ENCODE data around the gene TSPAN7.

Gene TSPAN7

DNA sequence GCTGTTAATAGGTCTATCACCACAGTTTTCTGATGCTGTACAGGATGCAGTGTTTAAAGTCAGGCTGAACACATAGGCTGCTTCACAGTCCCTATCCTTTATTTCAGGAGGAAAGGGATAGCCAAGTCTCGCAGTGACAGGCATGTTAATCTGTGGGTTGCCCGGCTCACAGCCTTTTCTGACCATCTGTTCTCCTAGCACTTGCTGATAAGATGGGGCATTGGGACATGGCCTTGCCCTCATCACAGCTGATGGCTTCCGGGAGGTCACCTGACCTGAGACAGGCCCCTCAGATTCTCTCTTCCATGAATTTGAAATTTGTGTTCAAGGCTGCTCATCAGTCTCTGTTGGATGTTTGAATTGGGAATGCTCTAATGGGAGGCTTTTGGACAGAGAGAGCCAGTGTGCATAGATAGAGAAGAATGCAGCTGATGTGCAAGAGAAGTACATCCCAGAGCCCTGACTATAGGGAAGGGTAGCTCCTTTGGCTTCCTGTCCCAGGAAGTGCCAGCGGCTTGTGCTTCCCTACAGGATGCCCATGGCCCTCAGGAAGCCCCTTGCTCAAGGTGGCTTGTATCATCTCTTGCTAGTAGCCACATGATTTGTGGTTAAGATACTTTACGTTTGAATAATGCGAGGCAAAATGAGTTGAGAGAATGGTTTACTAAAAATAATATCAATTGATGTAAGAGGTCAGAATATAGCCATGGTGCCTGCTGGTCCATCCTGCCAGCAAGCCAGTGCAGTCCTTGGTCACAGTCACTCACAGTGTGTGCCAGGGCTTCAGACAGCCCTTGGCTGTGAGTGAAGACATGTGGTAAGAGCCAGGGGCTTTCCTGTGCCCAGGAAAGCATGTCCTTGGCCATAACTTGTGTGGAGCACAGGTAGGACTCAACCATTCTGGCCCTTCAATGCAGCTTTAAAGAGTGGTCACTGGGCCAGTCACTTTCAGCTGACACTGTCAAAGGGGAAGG lies 88.6 kb downstream of the TSPAN7 start:
- DNase-seq, result no peak

DNA sequence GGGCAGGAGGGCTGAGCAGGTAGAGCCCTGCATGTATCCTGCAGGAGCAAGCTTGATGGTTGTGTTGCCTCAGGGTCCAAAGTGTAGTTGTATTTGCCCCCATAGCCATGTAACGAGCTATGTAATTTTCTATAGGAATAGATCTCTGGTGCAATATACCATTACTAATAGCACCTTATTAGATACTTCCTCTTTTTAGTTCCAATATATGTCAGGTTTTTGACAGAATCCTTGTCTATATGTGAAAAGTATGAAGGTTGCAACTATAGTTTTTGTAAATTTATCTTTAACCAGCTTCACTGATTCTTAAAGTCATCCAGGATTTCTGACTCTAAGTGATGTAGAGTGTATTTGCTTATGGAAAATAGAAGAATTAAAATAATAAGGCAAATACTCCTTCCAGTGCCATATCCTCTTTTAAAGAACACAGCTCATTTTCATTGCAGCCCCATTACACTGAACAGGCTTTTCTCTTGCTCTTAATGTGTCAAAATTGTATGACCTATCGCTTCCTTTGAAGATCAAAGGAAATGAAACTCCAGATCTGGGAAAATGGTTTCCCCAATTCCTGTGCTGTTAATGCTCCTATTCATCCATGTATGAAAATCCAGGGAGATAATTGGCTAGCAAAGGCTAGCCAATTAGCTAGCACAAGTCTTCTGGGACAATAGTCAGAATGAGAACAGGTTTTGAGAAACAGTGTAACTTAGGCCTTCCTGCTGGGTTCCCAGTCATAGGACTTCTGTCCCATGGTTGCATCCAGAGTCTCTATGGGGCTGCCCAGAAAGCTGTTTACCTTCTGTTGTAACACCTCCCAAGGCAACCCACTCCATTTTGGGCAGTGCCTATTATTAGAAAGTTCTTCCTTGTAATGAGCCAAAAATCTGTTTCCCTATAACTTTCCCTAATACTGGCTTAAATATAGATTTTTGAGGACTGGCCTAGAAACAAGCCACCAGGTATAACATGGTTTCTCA lies 90.6 kb downstream of the TSPAN7 start:
- no peak for DNase-seq

DNA sequence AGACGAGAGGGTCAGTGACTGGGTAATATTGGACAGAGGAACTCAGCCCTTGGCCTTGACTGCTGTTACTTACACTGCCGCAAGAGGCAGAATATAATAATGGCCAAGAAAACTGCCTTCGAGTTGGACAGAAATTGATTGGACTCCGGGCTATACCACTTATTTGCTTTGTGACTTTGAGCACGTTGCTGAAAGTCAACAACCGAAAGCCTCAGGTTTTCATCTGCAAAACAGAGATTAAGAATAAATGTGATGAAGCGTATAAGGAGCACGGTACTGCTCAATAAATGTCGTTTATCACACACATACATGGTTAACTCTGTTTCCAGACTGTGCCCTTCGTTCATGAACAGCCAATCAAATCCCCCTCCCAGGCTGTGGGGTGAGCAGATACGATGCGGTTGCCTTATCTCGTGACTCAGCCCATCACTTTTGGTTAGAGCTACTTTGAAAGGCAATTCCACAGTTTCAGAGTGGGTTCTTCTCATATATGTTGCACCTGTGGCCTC lies 91.6 kb downstream of the TSPAN7 start:
- DNase-seq, result no peak

DNA sequence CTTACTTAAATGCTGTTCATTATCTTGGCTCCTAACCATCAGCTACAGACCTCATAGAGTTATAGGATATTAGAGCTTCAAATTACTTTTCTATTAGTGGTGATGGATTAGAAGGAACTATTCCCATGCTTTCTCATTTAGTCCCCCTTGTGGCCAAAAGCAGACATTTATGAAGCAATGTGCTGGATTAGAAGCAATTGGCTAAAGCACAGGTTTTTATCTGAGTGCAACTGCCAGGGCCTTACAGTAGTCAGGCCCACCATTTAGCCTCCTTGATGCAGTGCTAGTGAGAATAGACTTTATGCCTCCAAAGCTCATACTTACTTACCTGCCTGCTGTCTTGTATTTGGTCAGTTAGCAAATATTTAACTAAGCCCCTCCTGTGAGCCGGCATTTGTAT lies 93.0 kb downstream of the TSPAN7 start:
- DNase-seq, result peak; percentile 4

DNA sequence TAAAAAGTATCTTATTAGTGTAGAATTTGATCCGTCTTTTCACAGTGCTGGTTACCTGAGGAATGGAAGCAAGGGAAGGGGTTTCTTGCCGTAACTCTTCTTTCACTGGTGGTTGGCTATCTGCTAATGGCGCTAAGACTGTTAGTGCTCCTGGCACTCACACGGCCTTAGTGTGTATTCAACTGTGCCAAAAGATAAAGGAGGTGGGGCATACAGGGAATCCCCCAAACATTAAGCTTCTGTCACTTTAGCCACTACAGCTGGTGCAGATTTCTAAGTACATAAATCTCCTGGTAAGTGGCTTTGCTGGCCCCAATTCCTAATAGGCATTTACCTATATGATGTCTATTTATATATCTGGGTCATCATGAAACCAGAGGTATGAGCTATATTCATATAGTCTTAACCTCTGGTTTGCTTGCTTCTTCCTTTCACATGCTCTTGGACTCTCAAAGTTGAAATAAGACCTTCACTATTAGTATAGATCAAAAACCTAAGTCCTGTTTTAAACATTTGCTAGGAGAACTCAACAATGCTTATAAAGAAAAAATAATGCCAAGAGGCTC lies 95.1 kb downstream of the TSPAN7 start:
- DNase-seq, result no peak

DNA sequence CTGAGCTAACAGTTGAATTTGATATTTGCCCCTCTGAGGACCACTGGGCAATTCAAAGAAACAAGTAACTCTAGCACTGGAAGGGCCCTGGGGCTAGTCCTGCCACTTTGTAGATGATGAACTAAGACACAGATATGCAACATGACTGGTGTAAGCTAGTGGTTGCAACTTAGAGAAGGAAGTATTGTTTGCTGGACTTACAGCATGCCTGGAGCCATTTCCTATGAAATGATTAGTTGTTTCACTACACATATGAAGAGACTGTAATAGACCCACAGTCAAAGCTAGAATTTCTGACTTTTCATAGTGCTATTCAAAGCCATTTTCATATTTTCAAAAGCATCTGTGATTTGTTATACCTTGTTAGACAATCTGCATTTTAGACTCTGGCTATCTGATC lies 96.2 kb downstream of the TSPAN7 start:
- no peak for DNase-seq

DNA sequence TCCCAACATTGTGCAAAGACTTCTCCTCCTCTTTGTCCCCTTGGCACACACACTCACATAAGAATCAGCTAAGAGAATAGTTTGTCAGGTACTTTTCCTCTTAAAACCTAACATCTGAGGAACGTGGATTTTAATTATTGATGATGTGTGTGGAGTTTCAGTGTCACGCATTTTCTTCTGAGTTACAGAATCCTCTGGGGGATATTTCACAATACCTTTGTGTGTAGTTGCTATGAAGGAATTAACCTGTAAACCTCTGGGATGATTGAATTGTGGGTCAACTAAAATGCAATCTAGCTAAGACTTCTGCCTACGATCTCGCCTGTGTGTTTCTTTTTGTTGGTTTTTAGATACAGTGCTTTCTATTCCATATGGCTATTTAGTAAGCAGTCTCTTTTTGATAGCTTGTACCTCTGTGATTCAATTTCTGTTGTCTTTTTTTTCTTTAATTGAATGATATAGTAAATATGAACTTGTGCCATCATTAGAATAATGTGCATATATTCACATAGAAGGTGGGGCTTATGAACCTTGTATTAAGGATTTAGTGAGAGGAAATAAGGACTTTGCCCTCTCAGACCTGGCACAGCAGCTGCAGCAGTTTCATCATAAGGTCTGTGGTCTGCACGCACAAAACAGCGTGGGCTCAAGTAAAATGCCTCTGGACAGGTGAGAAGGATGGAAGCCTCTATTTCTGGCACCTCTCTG lies 99.2 kb downstream of the TSPAN7 start:
- DNase-seq, result no peak

DNA sequence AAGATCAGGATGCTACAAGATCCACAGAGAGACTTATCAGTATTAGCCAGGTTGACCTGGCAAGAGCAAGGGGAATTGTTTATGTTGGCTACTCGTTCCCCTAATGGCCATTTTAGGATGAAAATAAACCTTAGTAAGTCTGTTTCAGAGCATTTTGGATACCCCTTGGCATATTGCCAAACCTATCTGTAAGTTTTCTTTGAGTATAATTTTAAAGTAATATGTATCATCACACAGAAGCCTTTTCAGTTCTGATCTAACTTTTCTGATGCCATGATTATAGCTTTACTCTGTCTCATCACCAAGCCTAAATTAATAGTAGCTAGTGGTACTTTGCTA lies 99.7 kb downstream of the TSPAN7 start:
- no peak for DNase-seq

DNA sequence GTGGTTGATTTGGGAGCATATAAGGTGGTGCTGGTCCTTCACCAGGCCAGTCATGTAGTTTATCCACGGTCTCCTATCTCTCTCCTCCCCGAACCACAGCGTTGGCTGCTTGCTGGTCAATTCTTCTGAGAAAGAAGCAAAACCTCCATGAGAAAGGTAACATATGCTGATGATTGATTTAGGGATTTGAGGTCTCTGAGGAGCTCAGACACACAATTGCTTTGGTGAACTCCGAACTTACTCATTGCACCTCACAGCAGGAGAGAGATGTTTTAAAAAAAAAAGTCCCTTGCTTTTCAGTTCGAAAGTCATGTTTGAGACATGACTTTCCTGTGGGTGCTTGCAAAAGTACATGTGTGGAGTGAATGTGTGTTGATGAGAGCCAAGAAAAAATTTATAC lies 100.2 kb downstream of the TSPAN7 start:
- DNase-seq, result no peak

DNA sequence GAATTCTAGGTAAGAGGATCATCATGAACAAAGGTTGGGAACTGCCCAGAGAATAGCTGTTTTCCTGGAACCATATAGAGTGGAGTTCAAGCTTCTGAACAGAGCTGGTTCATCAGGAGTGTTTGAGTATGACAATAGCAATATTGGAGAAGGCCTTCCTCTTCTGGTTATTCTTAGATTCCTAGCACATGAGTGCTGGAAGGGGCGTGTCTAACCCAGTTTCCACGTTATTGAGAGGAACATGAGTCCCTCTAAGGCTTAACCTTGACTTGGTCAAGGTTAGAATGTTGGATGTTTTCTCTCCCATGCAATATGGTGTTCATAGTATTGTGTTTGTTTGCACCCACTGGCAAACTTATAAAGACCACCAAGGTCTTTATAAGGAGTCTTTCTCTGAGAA lies 101.3 kb downstream of the TSPAN7 start:
- DNase-seq, result no peak

DNA sequence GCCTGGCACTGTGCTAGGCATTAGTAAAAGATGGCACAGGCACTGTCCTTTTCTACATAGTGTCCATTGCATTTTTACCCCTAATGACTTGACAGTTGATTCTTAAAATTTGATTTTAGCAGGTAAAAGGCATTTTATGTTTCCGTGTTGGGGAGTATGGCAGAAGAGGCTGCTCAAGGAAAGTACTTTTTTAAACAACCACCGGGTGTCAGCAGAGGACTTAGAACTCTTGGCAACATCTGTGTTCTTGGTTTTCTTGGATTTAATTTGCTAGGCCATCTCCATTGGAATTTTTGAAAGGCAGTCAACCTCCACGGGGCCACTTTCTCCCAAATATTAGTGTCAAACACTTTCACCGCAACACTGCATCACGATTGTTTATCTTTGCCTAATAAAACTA lies 102.9 kb downstream of the TSPAN7 start:
- DNase-seq, result no peak

DNA sequence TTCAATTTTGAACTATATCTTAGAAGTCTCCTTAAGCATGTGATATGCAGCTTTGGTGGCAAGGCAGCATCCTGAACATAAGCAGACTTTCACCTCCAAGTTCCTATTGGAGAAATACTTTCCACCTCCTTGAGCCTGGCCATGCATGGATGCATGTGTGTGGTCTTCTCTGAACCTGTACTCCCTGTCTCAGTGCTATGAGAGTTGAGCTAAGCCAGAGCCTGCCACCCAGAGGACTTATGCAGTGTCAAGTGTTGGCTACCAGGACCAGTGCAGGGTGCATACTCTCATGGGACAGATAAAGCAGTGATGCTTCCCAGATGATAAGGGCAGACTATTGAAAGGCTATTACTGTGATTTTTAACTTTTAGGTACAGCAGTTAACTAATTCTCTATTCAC lies 105.6 kb downstream of the TSPAN7 start:
- no peak for DNase-seq

DNA sequence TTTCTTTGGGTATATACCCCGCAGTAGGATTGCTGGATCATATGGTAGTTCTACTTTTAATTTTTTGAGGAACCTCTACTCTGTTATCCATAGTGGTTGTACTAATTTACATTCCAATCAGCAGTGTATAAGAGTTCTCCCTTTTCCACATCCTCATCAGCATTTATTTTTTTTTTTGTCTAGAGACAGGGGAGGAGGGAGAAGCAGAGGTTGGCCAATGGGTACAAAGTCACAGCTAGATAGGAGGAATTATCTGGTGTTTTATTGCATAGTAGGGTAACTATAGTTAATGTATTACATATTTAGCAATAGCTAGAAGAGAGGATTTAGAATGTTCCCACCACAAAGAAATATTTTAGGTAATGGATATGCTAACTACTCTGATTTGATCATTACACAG lies 107.4 kb downstream of the TSPAN7 start:
- DNase-seq, result no peak

DNA sequence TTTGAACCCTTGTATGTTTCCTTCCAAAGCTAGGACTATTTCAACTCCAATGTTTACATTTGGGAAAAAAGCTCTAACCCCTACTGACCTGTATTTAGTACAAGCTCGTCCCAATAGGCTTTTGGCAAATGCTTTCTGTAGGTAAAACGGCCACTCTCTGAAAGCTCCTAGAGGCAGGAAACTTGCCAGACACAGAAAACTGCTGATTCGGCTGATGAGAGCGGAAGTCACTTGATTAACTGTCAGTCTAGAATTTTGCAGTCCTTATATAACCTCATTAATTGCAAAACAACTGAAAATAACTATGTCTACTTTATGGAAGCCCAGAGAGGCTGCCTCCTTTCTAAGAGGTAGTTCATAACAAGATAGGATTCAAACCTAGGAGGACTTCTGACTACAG lies 108.1 kb downstream of the TSPAN7 start:
- DNase-seq, result no peak

DNA sequence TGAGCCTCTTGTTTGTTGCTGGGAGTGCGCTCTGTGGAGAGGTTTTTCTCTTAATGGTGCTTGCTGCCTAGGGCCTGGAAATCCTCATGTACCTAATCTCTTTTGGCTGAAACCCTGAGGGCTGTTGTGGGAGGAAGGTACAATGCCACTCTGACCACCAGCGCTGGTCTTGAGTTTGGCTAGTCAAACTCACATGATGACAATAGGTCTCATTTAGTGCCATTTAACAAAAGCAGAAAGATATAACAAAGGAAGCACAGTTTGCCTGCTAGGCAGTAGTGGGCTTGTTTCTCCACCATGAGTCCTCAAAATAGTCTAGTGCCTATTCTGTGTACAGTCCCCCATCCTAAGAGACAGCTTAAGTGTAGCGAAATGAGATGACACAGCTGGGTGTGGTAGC lies 111.3 kb downstream of the TSPAN7 start:
- no peak for DNase-seq

DNA sequence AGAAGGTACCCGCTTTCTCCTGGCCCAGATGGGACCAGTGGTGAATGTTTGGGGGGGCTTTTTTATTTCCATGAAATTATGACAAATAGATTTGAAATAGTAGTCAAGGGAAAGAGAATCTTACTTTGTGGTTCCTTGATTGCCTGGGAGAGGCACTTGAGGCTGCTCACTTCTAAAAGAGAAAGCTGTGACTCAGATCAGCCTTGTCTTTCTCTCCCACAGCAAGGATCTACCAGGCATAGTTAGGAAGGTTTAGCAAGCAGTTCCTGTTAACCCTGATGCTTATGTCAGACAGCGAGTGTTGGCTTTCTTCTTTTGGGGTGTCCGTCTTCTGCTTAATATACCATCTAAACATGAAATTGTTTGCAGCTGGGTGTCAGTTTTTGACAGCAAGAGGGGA lies 114.5 kb downstream of the TSPAN7 start:
- DNase-seq, result peak; percentile 4

DNA sequence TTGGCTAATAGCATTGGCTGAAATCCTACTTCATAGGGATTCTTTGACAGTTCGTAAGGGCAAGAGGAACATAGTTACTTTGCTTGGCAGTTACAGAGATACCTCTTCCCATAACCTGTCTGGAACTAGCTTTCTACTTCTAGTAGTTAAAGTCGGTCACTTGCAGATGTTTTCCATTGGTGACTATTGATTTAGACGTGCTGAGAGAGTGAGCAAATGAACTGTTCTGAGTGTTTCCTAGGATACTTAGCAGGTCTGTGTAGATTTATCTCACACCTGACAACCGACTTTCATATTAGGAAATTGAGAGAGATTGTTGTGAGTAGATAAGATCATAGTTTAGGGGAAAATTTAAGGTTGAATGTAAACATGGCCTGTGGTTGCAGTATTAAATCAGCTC lies 116.8 kb downstream of the TSPAN7 start:
- no peak for DNase-seq

DNA sequence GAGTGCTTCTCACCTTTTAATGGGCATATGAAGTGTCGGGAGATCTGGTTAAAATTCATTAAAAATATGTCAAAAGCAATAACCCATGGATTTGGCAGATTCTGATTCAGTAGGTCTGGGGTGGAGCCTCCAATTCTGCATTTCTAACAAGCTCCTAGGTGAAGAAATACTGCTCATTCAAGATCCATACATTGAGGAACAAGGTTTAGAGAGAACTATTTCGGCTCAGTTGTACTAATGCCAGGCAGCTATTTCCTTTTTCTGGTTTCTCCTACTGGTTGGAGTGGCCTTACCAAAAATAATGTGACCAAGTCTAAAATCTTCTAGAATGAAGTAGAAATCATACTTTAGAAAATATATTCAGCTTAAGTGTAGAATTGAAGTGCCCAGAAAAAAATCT lies 117.5 kb downstream of the TSPAN7 start:
- DNase-seq, result peak; percentile 35

DNA sequence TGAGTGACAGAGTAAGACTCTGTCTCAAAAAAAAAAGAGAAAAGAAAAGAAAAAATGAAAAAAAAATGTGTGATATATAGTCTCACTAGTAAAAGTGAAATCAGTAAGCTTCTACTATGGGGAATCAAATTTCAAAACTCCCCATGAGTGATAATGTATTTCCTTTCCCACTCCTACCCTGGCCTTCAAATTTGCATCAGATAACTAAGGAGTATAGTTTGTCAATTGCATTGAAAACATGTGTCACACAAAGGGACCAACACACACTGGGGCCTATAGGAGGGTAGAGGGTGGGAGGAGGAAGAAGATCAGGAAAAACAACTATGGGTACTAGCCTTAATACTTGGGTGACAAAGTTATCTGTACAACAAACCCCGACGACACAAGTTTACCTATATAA lies 118.4 kb downstream of the TSPAN7 start:
- no peak for DNase-seq

DNA sequence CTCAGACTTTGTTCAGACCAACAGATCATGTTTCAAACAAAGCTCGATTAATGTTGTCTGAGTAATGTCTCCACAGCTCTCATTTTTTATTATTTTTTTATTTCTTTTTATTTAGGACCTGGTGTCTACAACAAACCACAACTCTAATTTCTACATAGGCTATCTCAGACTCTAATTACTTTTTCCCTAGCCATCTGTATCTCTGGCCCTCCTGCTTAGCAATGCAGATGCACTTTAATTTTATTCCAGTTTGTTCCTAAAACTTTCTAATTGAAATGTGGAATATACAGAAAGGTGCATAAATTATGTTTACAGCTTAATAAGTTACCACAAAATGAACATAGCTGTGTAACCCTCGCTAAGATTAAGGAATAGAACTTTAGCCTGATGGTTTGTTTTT lies 120.8 kb downstream of the TSPAN7 start:
- DNase-seq, result no peak

DNA sequence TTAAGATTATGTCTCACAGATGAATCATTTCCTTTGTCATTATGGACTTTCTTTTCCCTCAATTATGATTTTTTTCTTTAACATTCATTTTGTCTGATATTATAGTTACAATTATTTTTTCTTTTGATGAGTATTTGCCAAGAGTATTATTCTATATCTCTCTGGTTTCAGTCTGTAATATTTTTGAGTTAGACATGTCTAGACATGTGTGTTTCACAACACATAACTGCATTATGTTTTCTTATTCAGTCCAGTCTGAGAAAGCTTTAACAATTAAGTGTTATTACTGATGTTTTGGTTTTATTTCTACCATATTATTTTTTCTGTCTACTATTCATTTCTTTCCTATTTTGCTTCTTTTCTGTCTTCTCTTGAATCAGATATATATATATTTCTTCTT lies 131.6 kb downstream of the TSPAN7 start:
- DNase-seq, result no peak

DNA sequence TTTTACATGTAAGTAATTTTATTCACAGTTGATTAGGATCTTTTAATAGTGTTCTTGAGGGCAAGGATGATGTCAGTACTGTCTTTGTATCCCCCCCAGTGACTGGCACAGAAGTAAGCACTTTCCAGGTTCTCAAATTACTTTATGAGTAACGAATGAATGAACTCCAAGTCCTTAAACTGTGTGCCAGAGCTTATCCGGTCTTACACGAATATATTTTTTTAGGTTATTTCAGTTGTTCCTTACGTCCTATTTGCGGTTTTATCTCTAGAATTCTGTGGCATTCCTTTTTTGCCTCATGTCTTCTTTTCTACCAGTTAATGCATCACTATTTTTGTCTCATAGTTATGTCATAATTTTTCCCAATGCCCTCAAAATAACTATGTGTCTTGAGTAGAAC lies 133.1 kb downstream of the TSPAN7 start:
- DNase-seq, result no peak

DNA sequence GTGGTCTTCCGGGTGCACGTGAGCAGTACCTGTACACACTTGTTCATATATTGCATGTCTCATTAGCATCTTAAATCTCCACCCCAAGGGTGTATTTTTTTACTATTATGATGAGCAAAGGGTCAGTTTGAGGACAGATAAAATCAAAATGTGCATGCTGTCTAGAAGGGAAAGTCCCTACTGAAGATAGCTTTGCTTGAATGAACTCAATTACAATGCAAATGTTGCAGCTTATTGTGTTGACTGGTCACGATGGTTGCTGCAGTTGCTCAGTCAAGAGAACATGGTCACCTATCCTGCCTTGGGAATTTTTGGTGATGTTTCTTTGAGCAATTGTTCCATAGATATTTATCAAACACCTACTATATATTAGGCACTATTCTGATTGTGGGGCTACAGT lies 136.1 kb downstream of the TSPAN7 start:
- no peak for DNase-seq
